B cell (primary cell): Measurements from ENCODE around the gene TNFSF4. TPM values are rescaled to one million over a fixed set of nuclear protein-coding genes. Genes with fewer than 3 reads are reported as not detected.

Experiments
- ATAC-seq: fragments of 200-7000 bp; cut with Tn5 transposase; one replicate; pipeline ENCODE4 v1.10.0; 2021; ENCODE audit warnings: low read depth, mild to moderate bottlenecking, moderate number of reproducible peaks, moderate library complexity
- CTCF ChIA-PET: fragments of 350-600 bp; sonication (Branson Sonifier 250); formaldehyde crosslinking; loops from one replicate; lab custom pipeline; 2021; ENCODE audit warnings: antibody characterized with exemption, inconsistent platforms; lab: Charles Lee
- POLR2A ChIA-PET: fragments of 350-600 bp; sonication (Branson Sonifier 250); formaldehyde crosslinking; loops from one replicate; lab custom pipeline; 2021; ENCODE audit warnings: antibody characterized with exemption; lab: Charles Lee
- DNase-seq: peaks from one replicate; pipeline ENCODE4 v3.0.0; 2013
- H2AFZ ChIP-seq: 2 replicates; pipeline ENCODE4 v1.6.1; 2012; ENCODE audit warnings: mild to moderate bottlenecking, low read depth, low read length; ENCODE audit not compliant: insufficient read depth, poor library complexity, severe bottlenecking
- H3K27ac ChIP-seq, 2 donors: 1 replicate in 1 of 2; 2 replicates in 1 of 2; pipeline ENCODE4 v1.5.1; 2012 to 2013; ENCODE audit warnings: low read length in 2 of 2, mild to moderate bottlenecking in 2 of 2, moderate library complexity in 1 of 2
- H3K27me3 ChIP-seq, 4 experiments: fragments of 200-600 bp in 1 of 4; sonication (generic) in 1 of 4; replicated peaks in 1 of 4; 1 replicate in 2 of 4; 2 replicates in 2 of 4; pipeline versions ENCODE4 v1.6.1 to v1.7.0; 2013 to 2016; ENCODE audit warnings: low read length in 3 of 4, mild to moderate bottlenecking in 2 of 4, mixed read lengths in 1 of 4, moderate library complexity in 1 of 4; ENCODE audit not compliant: insufficient read depth in 4 of 4, control insufficient read depth in 3 of 4; ENCODE audit errors: control extremely low read depth in 1 of 4
- H3K36me3 ChIP-seq, 2 experiments: replicated peaks in 1 of 2; 1 replicate in 1 of 2; 2 replicates in 1 of 2; pipeline versions ENCODE4 v1.6.1 to v1.7.1; 2013; ENCODE audit warnings: low read length in 1 of 2; ENCODE audit not compliant: insufficient read depth in 2 of 2, control insufficient read depth in 1 of 2; ENCODE audit errors: control extremely low read depth in 1 of 2, extremely low read depth in 1 of 2
- H3K4me1 ChIP-seq, 2 donors: fragments of 200-600 bp in 1 of 2; sonication (generic) in 1 of 2; 1 replicate in 1 of 2; 2 replicates in 1 of 2; pipeline versions ENCODE4 v1.5.1 to v1.6.1; 2013 to 2017; ENCODE audit warnings: low read length in 2 of 2; ENCODE audit not compliant: control insufficient read depth in 2 of 2, insufficient read depth in 2 of 2
- H3K4me2 ChIP-seq: replicated peaks from 2 replicates; pipeline ENCODE3; 2012; ENCODE audit warnings: mild to moderate bottlenecking, low read depth, low read length; ENCODE audit not compliant: poor library complexity, severe bottlenecking
- H3K4me3 ChIP-seq, 5 experiments: fragments of 200-600 bp in 1 of 5; sonication (generic) in 1 of 5; 1 replicate in 3 of 5; 2 replicates in 2 of 5; pipeline versions ENCODE4 v1.5.1 to v1.7.0; 2011 to 2016; ENCODE audit warnings: low read length in 4 of 5, mild to moderate bottlenecking in 4 of 5, low read depth in 2 of 5, control low read depth in 1 of 5, moderate library complexity in 1 of 5; ENCODE audit not compliant: insufficient read depth in 1 of 5; ENCODE audit errors: control extremely low read depth in 1 of 5, extremely low read depth in 1 of 5
- H3K79me2 ChIP-seq: fragments of 200-600 bp; sonication (generic); one replicate; pipeline ENCODE4 v1.6.0; 2016; ENCODE audit warnings: low read length; ENCODE audit not compliant: control insufficient read depth, insufficient read depth
- H3K9ac ChIP-seq: fragments of 200-600 bp; sonication (generic); 2 replicates; pipeline ENCODE4 v1.6.1; 2017; ENCODE audit warnings: mild to moderate bottlenecking, low read length, moderate library complexity
- H3K9me3 ChIP-seq, 3 donors: one replicate each; pipeline versions ENCODE4 v1.6.1 to v1.7.1; 2013; ENCODE audit warnings: low read length in 2 of 3; ENCODE audit not compliant: control insufficient read depth in 2 of 3, insufficient read depth in 1 of 3; ENCODE audit errors: control extremely low read depth in 1 of 3
- H4K20me1 ChIP-seq: 2 replicates; pipeline ENCODE4 v1.6.0; 2012; ENCODE audit warnings: mild to moderate bottlenecking, low read length; ENCODE audit not compliant: insufficient read depth, control insufficient read depth, poor library complexity, severe bottlenecking
- H3K27ac Mint-ChIP-seq: one replicate; pipeline ENCODE4 v1.8.0; 2021; ENCODE audit warnings: mixed read lengths
- H3K27me3 Mint-ChIP-seq: one replicate; pipeline ENCODE4 v1.8.0; 2021; ENCODE audit warnings: mixed read lengths
- H3K4me1 Mint-ChIP-seq: one replicate; pipeline ENCODE4 v1.8.0; 2021; ENCODE audit warnings: mixed read lengths
- H3K4me3 Mint-ChIP-seq: one replicate; pipeline ENCODE4 v1.8.0; 2021; ENCODE audit warnings: mixed read lengths
- H3K9me3 Mint-ChIP-seq: one replicate; pipeline ENCODE4 v1.8.0; 2022; ENCODE audit warnings: mixed read lengths; ENCODE audit not compliant: insufficient read depth
- CTCF ChIP-seq: fragments of 200-600 bp; IDR thresholded peaks from one replicate; pipeline ENCODE4 v1.8.0; 2022; ENCODE audit warnings: antibody characterized with exemption, mild to moderate bottlenecking
- EZH2 ChIP-seq: IDR thresholded peaks from 2 replicates; pipeline ENCODE4 v1.6.1; 2012; ENCODE audit warnings: borderline replicate concordance, low read depth, mild to moderate bottlenecking, moderate library complexity, low read length; ENCODE audit not compliant: insufficient read depth, poor library complexity, severe bottlenecking
- WGBS: methylation state at CpG from one replicate; pipeline ENCODE4 v1.1.5; 2013; ENCODE audit warnings: missing lambda C conversion rate; ENCODE audit not compliant: insufficient coverage; 5-methylcytosine and 5-hydroxymethylcytosine counted together
- intact Hi-C: fragments of 100-400 bp; cut with micrococcal nuclease; formaldehyde crosslinking; loops from one replicate; pipeline ENCODE4 v1.10.0; 2022
- polyA plus RNA-seq: library from polyadenylated mRNA; depleted of rRNA; stranded (reverse); fragments of >200 nt; gene quantifications from 2 replicates; pipeline ENCODE4 v1.2.3, GENCODE V29; 2012
- total RNA-seq, 2 donors: library from RNA; stranded (reverse); fragments of 120-200 nt in 1 of 2; gene quantifications; 1 replicate in 1 of 2; 2 replicates in 1 of 2; pipeline versions ENCODE4 v1.2.3 to v1.2.4, GENCODE V29; 2013 to 2022

Gene TNFSF4
- total and polyA plus RNA-seq, 2 donors (not counting 1 experiment from before 2014, with no cell fraction given), result 1.0 to 1.5 TPM

- DNase-seq (no peak), ATAC-seq (no peak)
- no peak overlapping the region for H3K27ac Mint-ChIP-seq
- ChIA-PET POLR2A (interaction anchor here (0.7 kb wide), 1 partner anchor 349 kb away, joined by 6 read pairs; no protein-coding TSS in a partner anchor), CTCF (no interaction called here)
- H4K20me1 ChIP-seq, result no peaks in the 10 kb centered on the region
- peaks cover 20% of the 10 kb centered on the region for H3K9me3 Mint-ChIP-seq
- no peaks in the 10 kb centered on the region for H3K27me3 ChIP-seq
- no peak for TF ChIP-seq CTCF
- TF ChIP-seq EZH2, result no peak
- H3K4me1 Mint-ChIP-seq, result no peaks in the 10 kb centered on the region
- H3K4me2 ChIP-seq, result no peak overlapping the region
- 100% methylated on average over 1 of the region's 2 CpGs for WGBS
- peaks cover 2 to 18% (median 14%) of the 10 kb centered on the region in 3 donors for H3K9me3 ChIP-seq
- intact Hi-C loops, result no loop called here
- no peaks in the 10 kb centered on the region for H3K79me2 ChIP-seq
- H3K36me3 ChIP-seq, result no peaks in the 10 kb centered on the region
- no peak overlapping the region for H2AFZ ChIP-seq
- H3K4me1 ChIP-seq, result no peaks in the 10 kb centered on the region
- H3K4me3 Mint-ChIP-seq, result no peak overlapping the region
- H3K27me3 Mint-ChIP-seq, result peaks cover 20% of the 10 kb centered on the region
- H3K9ac ChIP-seq, result no peak overlapping the region
- H3K4me3 ChIP-seq, result no peak overlapping the region
- H3K27ac ChIP-seq, result no peak overlapping the region
Observed at GRCh38 chr1:173148971-173149370, 58.2 kb downstream of the TNFSF4 start.

GRCh38 chr1:173148545-173148944, 58.6 kb downstream of the TNFSF4 start:
- no peaks in the 10 kb centered on the region for H3K4me1 Mint-ChIP-seq
- 96% methylated on average over 2 of the region's 2 CpGs for WGBS
- no peak overlapping the region for H2AFZ ChIP-seq
- no peak overlapping the region for H3K27ac ChIP-seq
- DNase-seq (no peak), ATAC-seq (no peak)
- H3K4me1 ChIP-seq, result no peaks in the 10 kb centered on the region
- H3K36me3 ChIP-seq, result no peaks in the 10 kb centered on the region
- peaks cover 20% of the 10 kb centered on the region for H3K27me3 Mint-ChIP-seq
- no peaks in the 10 kb centered on the region for H3K27me3 ChIP-seq
- TF ChIP-seq CTCF, result no peak
- TF ChIP-seq EZH2, result no peak
- no peak overlapping the region for H3K9ac ChIP-seq
- H3K9me3 ChIP-seq, result peaks cover 2 to 18% (median 10%) of the 10 kb centered on the region in 3 donors
- H3K79me2 ChIP-seq, result no peaks in the 10 kb centered on the region
- no peak overlapping the region for H3K4me3 Mint-ChIP-seq
- H3K4me3 ChIP-seq, result no peak overlapping the region
- no peak overlapping the region for H3K27ac Mint-ChIP-seq
- CTCF ChIA-PET, result no interaction called here
- intact Hi-C loops, result no loop called here
- no peaks in the 10 kb centered on the region for H4K20me1 ChIP-seq
- POLR2A ChIA-PET, result no interaction called here
- no peak overlapping the region for H3K4me2 ChIP-seq
- H3K9me3 Mint-ChIP-seq, result peaks cover 22% of the 10 kb centered on the region
